A375 (cell line): ENCODE results near the gene RNF128. TPM values are rescaled to one million over a fixed set of nuclear protein-coding genes. Genes with fewer than 3 reads are reported as not detected.

Source experiments
- total RNA-seq: library from RNA; depleted of rRNA; stranded (reverse); fragments of >200 nt; shearing (Covaris generic); gene quantifications from 2 replicates; pipeline ENCODE4 v1.2.3, GENCODE V29; 2014; rRNA removed

Gene RNF128, protein sequence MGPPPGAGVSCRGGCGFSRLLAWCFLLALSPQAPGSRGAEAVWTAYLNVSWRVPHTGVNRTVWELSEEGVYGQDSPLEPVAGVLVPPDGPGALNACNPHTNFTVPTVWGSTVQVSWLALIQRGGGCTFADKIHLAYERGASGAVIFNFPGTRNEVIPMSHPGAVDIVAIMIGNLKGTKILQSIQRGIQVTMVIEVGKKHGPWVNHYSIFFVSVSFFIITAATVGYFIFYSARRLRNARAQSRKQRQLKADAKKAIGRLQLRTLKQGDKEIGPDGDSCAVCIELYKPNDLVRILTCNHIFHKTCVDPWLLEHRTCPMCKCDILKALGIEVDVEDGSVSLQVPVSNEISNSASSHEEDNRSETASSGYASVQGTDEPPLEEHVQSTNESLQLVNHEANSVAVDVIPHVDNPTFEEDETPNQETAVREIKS
- 2.6 and 3.8 TPM in 2 replicates for total RNA-seq

DNA sequence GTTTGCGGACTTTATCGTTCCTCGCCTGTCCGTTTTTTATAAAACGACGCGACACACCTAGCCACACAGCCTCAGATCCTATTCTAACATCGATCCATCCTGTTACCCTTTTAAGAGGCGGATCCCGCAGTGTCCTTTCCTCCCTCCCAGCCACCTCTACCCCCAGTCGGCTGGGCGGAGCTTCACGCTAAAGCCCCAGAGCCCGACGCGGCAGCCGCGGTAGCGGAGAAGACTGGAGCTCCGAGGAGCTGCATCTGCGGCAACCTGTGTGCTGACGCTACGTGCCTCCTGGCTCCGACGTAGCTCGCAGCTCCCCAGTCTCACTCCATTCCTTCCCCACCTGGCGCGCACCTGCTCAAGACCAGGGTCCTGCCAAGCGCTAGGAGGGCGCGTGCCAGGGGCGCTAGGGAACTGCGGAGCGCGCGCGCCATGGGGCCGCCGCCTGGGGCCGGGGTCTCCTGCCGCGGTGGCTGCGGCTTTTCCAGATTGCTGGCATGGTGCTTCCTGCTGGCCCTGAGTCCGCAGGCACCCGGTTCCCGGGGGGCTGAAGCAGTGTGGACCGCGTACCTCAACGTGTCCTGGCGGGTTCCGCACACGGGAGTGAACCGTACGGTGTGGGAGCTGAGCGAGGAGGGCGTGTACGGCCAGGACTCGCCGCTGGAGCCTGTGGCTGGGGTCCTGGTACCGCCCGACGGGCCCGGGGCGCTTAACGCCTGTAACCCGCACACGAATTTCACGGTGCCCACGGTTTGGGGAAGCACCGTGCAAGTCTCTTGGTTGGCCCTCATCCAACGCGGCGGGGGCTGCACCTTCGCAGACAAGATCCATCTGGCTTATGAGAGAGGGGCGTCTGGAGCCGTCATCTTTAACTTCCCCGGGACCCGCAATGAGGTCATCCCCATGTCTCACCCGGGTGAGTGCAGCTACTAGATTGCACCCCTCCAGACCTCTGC, at the start of gene RNF128:
Gene RNF128 (plus strand): TSS at position 217 of the 953 bp plus-strand sequence. CDS start 213 bp downstream, at position 430.

DNA sequence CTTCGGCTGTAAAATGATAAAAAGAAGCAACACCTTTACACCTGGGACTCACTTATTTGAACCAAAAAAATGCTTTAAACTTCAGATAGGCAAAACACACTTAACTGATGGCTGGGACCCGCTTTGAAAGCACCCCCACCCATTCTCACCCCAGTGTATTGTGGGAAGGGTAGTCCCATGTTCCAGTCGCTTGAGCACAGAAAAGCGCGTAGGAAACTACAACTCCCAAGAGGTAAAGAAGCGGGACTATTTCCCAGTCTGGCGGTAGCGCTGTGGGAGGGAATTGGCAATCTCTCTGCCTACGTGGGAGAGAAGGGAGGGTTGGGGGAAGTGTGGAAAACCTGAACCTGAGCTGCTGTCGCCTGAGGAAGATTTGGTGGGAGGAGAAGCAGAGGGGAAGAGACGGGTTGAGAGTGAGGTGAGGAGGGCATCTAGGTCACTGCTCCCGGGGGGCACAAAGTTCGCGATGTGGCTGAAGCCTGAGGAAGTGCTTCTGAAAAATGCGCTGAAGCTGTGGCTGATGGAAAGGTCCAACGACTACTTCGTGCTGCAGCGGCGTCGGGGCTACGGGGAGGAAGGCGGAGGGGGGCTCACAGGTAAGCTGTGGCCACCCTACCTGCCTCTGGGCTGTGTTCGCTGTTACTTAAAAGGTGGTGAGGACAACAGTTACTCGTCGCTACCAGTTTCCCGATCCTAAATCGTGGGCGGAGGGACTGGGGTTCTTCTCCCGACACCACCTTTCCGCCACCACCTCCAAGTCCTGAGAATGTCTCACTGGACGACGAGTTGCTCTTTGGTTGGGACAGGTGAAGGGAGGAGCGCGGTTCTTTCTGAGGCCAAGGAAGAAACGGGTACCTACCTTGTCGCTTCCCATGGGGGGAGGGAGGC, 76.1 kb downstream of the RNF128 start, which contains the start of gene TBC1D8B:
Gene TBC1D8B (plus strand): TSS at position 286 of the 888 bp plus-strand sequence. CDS start 181 bp downstream, at position 467.

Other genes with a start within 250 kb of the RNF128 start
- 2.3 and 2.4 TPM in 2 replicates for gene RADX, start 114.7 kb upstream of the RNF128 start, total RNA-seq
- gene TBC1D8B, start 76.0 kb downstream of the RNF128 start, total RNA-seq = 0.19 and 0.56 TPM in 2 replicates
- gene RIPPLY1, start 176.6 kb downstream of the RNF128 start, total RNA-seq = not detected in 2 replicates
- 0.08 and 0.11 TPM in 2 replicates for gene CLDN2, start 193.7 kb downstream of the RNF128 start, total RNA-seq